HepG2 (cell line): ENCODE data around the gene CLBA1. TPM values are rescaled to one million over a fixed set of nuclear protein-coding genes. Genes with fewer than 3 reads are reported as not detected.

Source experiments
- ATAC-seq: fragments of 200-7000 bp; cut with Tn5 transposase; 3 replicates; pipeline ENCODE4 v1.9.1; 2020; ENCODE audit warnings: mild to moderate bottlenecking, moderate library complexity
- BruUV-seq: library from RNA; stranded (reverse); fragments of 400-500 nt; replicated peaks from 2 replicates; lab custom pipeline; 2021; lab: Mats Ljungman, UMichigan
- CTCF ChIA-PET: fragments of 300-600 bp; formaldehyde crosslinking; extraction: SDS; loops from one replicate; lab custom pipeline; 2021; ENCODE audit warnings: low total read pairs, inconsistent platforms, low intra/inter-chr PET ratio; lab: Yijun Ruan, JAX
- POLR2A ChIA-PET: fragments of 350-600 bp; sonication (Branson Sonifier 250); formaldehyde crosslinking; loops from one replicate; lab custom pipeline; 2020; ENCODE audit warnings: antibody characterized with exemption, inconsistent platforms; lab: Yijun Ruan, JAX
- DNase-seq: peaks from one replicate; pipeline ENCODE4 v3.0.0-alpha.2; 2015; ENCODE audit warnings: low spot score
- FAIRE-seq: peaks from 3 replicates; lab custom pipeline; 2011; peaks lifted over from hg19 to GRCh38; lab: Jason Lieb, UNC
- H2AFZ ChIP-seq: one replicate; pipeline ENCODE4 v1.6.1; 2011; ENCODE audit warnings: low read length, inconsistent platforms
- H3K27ac ChIP-seq: fragments of 300-600 bp; 3 replicates; pipeline ENCODE4 v1.8.0; 2011; ENCODE audit warnings: mixed run types, mild to moderate bottlenecking, mixed read lengths, low read length, inconsistent platforms; ENCODE audit not compliant: insufficient read depth; ENCODE audit errors: extremely low read length
- H3K27me3 ChIP-seq, 2 experiments: fragments of 200-600 bp in 1 of 2; 2 replicates in 1 of 2; 3 replicates in 1 of 2; pipeline versions ENCODE4 v1.6.0 to v1.8.0; 2011; ENCODE audit warnings: low read length in 2 of 2, mild to moderate bottlenecking in 2 of 2, moderate library complexity in 2 of 2, inconsistent platforms in 1 of 2; ENCODE audit not compliant: insufficient read depth in 2 of 2, control insufficient read depth in 1 of 2
- H3K36me3 ChIP-seq, 2 experiments: fragments of 200-600 bp in 1 of 2; replicated peaks in 1 of 2; 2 replicates in 1 of 2; 3 replicates in 1 of 2; pipeline versions ENCODE4 v1.5.1 to v1.8.0; 2011; ENCODE audit warnings: low read length in 2 of 2, inconsistent platforms in 1 of 2; ENCODE audit not compliant: insufficient read depth in 2 of 2, control insufficient read depth in 1 of 2
- H3K4me1 ChIP-seq: 2 replicates; pipeline ENCODE4 v1.5.1; 2012; ENCODE audit warnings: low read length, inconsistent platforms; ENCODE audit not compliant: insufficient read depth
- H3K4me2 ChIP-seq: 2 replicates; pipeline ENCODE4 v1.6.0; 2011; ENCODE audit warnings: low read depth, low read length, inconsistent platforms
- H3K4me3 ChIP-seq, 3 experiments: fragments of 200-600 bp in 1 of 3; sonication (generic), shearing (Covaris generic) in 1 of 3; replicated peaks in 1 of 3; 2 replicates each; pipeline ENCODE4 v1.5.1; 2011 to 2016; ENCODE audit warnings: low read length in 3 of 3, inconsistent platforms in 2 of 3, low read depth in 2 of 3, mild to moderate bottlenecking in 2 of 3, control low read depth in 1 of 3, mixed read lengths in 1 of 3; ENCODE audit not compliant: insufficient read depth in 1 of 3
- H3K79me2 ChIP-seq: one replicate; pipeline ENCODE4 v1.6.1; 2011; ENCODE audit warnings: low read length, inconsistent platforms; ENCODE audit not compliant: insufficient read depth
- H3K9ac ChIP-seq: 2 replicates; pipeline ENCODE4 v1.6.0; 2011; ENCODE audit warnings: mild to moderate bottlenecking, low read depth, low read length, inconsistent platforms; ENCODE audit not compliant: insufficient read depth
- H3K9me3 ChIP-seq: 2 replicates; pipeline ENCODE4 v1.5.1; 2012; ENCODE audit warnings: mild to moderate bottlenecking, low read length
- H4K20me1 ChIP-seq: 2 replicates; pipeline ENCODE4 v1.6.0; 2011; ENCODE audit warnings: inconsistent platforms, mild to moderate bottlenecking, low read length, moderate library complexity; ENCODE audit not compliant: insufficient read depth
- ARNT ChIP-seq: fragments of 450-650 bp; IDR thresholded peaks from 2 replicates; pipeline ENCODE4 v1.6.1; 2017
- CBX2 ChIP-seq, 2 experiments: fragments of 200-600 bp in 1 of 2; sonication (generic); formaldehyde crosslinking in 1 of 2; IDR thresholded peaks; 2 replicates each; pipeline versions ENCODE4 v1.7.0 to v1.8.1; 2018 to 2022; ENCODE audit warnings: low read depth in 2 of 2, low read length in 1 of 2, mild to moderate bottlenecking in 1 of 2, missing genetic modification reagents in 1 of 2
- IKZF4 ChIP-seq: sonication (generic); formaldehyde crosslinking; IDR thresholded peaks from 2 replicates; pipeline ENCODE4 v1.5.1; 2020; ENCODE audit warnings: borderline replicate concordance, mild to moderate bottlenecking, low read depth, missing genetic modification reagents; ENCODE audit errors: not compliant biosample characterization
- PPARG ChIP-seq: conservative IDR thresholded peaks from 2 replicates; pipeline ENCODE4 v1.6.1; 2016; ENCODE audit warnings: missing biosample characterization, missing genetic modification reagents
- REL ChIP-seq: sonication (generic); formaldehyde crosslinking; conservative IDR thresholded peaks from 2 replicates; pipeline ENCODE4 v1.8.0; 2022; ENCODE audit warnings: mild to moderate bottlenecking, missing genetic modification reagents, moderate library complexity
- SMAD9 ChIP-seq: sonication (generic); formaldehyde crosslinking; IDR thresholded peaks from 2 replicates; pipeline ENCODE4 v1.5.1; 2020; ENCODE audit warnings: mild to moderate bottlenecking, missing genetic modification reagents
- ZNF124 ChIP-seq: sonication (generic); formaldehyde crosslinking; IDR thresholded peaks from 2 replicates; pipeline ENCODE4 v1.4.0; 2020; ENCODE audit warnings: missing genetic modification reagents
- ZNF777 ChIP-seq: sonication (generic); formaldehyde crosslinking; IDR thresholded peaks from 2 replicates; pipeline ENCODE4 v1.4.0; 2020; ENCODE audit warnings: missing genetic modification reagents
- ZZZ3 ChIP-seq: sonication (generic); formaldehyde crosslinking; IDR thresholded peaks from 2 replicates; pipeline ENCODE4 v1.4.0; 2020; ENCODE audit warnings: missing genetic modification reagents, mild to moderate bottlenecking, borderline replicate concordance
- WGBS: methylation state at CpG from one replicate; pipeline ENCODE4 v1.1.6; 2017; ENCODE audit warnings: low lambda C conversion rate; 5-methylcytosine and 5-hydroxymethylcytosine counted together
- in situ Hi-C: cut with HindIII; loops from 2 replicates; pipeline ENCODE4 v1.10.0; 2017; ENCODE audit warnings: low pct_unique_long_range_greater_than_20kb; ENCODE audit not compliant: extremely low pct_ligation_motif_present
- intact Hi-C: fragments of 100-400 bp; cut with micrococcal nuclease; formaldehyde crosslinking; loops from one replicate; pipeline ENCODE4 v1.10.0; 2022; ENCODE audit not compliant: unreplicated experiment
- polyA plus RNA-seq, 8 experiments: library from polyadenylated mRNA; depleted of rRNA in 3 of 8; stranded (reverse) in 7 of 8; unstranded in 1 of 8; fragments of >200 nt; fragmentation: Illumina TruSeq in 4 of 8; extraction: Trizol in 4 of 8; gene quantifications; 2 replicates each; pipeline versions ENCODE4 v1.2.1 to v1.2.3, GENCODE V29; 2011 to 2016; ENCODE audit warnings: low read depth in 4 of 8, missing spikeins in 1 of 8, mixed read lengths in 1 of 8; ENCODE audit not compliant: insufficient read depth in 1 of 8
- total RNA-seq, 5 experiments: library from RNA; depleted of rRNA; stranded (reverse); fragments of >200 nt; fragmentation: Illumina TruSeq; extraction: Trizol; gene quantifications; 2 replicates each; pipeline ENCODE4 v1.2.3, GENCODE V29; 2016; ENCODE audit warnings: low read depth in 1 of 5
- TF ChIP-seq, protein P1 (sequence below): sonication (generic); formaldehyde crosslinking; IDR thresholded peaks from 2 replicates; pipeline ENCODE4 v1.5.0; 2020; ENCODE audit warnings: missing genetic modification reagents
- TF ChIP-seq, protein P2 (sequence below): sonication (generic); formaldehyde crosslinking; IDR thresholded peaks from 2 replicates; pipeline ENCODE4 v1.8.1; 2023; ENCODE audit warnings: mild to moderate bottlenecking, missing genetic modification reagents
- TF ChIP-seq, protein P3 (sequence below): sonication (generic); formaldehyde crosslinking; conservative IDR thresholded peaks from 2 replicates; pipeline ENCODE4 v1.4.0; 2020; ENCODE audit warnings: missing genetic modification reagents

Gene CLBA1
- total and polyA plus RNA-seq, 2 of the 13 experiments (the other 11 are each of a cell fraction or from before 2014, with no cell fraction given) = 1.2 to 1.4 TPM

DNA sequence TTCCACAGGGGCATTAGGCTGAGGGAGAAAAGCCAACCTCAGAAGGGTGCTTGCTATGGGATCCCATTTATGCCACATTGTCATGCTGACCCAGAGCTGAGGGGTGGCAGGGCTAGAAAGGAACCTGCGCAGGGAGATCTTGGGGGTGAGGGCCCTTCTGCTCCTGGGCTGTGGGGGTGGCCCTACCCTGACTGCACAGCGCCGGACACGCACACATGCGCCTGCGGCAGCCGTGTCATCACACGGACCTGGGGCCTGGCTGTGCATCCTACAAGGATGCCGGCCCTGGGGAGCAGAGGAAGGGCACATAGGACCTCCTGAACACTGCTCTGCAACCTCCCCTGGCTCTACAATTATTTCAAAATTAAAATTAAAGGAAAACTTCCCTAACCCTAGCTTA is 28.4 kb downstream of the CLBA1 start (continued):
- TF ChIP-seq, protein P1, sequence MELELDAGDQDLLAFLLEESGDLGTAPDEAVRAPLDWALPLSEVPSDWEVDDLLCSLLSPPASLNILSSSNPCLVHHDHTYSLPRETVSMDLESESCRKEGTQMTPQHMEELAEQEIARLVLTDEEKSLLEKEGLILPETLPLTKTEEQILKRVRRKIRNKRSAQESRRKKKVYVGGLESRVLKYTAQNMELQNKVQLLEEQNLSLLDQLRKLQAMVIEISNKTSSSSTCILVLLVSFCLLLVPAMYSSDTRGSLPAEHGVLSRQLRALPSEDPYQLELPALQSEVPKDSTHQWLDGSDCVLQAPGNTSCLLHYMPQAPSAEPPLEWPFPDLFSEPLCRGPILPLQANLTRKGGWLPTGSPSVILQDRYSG = no peak

DNA sequence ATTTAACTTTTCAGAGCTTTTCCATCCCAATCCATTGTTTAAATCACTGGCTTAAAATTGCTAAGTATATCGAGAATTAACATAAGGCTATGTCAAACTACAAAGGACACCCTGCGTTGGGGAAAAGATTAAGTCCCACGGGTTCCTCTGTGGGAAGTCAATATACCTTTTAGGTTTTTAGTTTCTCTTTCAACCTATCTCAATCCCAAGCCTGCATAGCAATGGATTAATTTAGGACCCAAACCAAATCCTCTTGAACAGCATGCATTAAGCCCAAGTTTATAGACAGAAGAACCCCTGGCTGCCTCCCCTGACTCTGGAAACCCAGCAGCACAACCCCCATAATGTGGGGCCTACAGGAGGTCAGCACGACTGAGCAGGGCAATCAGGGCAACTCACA is 29.0 kb downstream of the CLBA1 start:
- H4K20me1 ChIP-seq = peaks cover 35% of the 10 kb centered on the region
- H3K27ac ChIP-seq = no peak overlapping the region
- BruUV-seq = no TSS peak
- 82% methylated on average over 4 of the region's 4 CpGs for WGBS
- no peak overlapping the region for H2AFZ ChIP-seq
- peaks cover 81% of the 10 kb centered on the region for H3K79me2 ChIP-seq
- ChIA-PET POLR2A (no interaction called here), CTCF (no interaction called here)
- H3K4me2 ChIP-seq = no peak overlapping the region
- FAIRE-seq (no peak), DNase-seq (no peak), ATAC-seq (no peak)
- H3K9ac ChIP-seq = no peak overlapping the region
- intact Hi-C loops (no loop called here), in situ Hi-C loops (no loop called here)
- TF ChIP-seq ARNT (no peak), PPARG (CRISPR knock-in tag) (no peak), ZZZ3 (CRISPR knock-in tag) (no peak), CBX2 (IDR thresholded peaks at IDR 0.05; ENCODE audit: low read depth, low read length) (no peak), CBX2 (CRISPR knock-in tag; IDR thresholded peaks at IDR 0.05; ENCODE audit: low read depth) (no peak), ZNF124 (CRISPR knock-in tag) (no peak), SMAD9 (CRISPR knock-in tag) (no peak), ZNF777 (no peak), IKZF4 (CRISPR knock-in tag) (no peak), REL (CRISPR knock-in tag) (no peak)
- TF ChIP-seq, protein P2, sequence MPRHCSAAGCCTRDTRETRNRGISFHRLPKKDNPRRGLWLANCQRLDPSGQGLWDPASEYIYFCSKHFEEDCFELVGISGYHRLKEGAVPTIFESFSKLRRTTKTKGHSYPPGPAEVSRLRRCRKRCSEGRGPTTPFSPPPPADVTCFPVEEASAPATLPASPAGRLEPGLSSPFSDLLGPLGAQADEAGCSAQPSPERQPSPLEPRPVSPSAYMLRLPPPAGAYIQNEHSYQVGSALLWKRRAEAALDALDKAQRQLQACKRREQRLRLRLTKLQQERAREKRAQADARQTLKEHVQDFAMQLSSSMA (CRISPR knock-in tag) = no peak
- TF ChIP-seq, protein P3, sequence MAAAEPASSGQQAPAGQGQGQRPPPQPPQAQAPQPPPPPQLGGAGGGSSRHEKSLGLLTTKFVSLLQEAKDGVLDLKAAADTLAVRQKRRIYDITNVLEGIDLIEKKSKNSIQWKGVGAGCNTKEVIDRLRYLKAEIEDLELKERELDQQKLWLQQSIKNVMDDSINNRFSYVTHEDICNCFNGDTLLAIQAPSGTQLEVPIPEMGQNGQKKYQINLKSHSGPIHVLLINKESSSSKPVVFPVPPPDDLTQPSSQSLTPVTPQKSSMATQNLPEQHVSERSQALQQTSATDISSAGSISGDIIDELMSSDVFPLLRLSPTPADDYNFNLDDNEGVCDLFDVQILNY (CRISPR knock-in tag) = no peak
- no peaks in the 10 kb centered on the region for H3K27me3 ChIP-seq
- H3K4me3 ChIP-seq = no peak overlapping the region
- peaks cover 16 to 27% of the 10 kb centered on the region in 2 experiments; a peak in 4 of 5 replicates for H3K36me3 ChIP-seq
- no peaks in the 10 kb centered on the region for H3K9me3 ChIP-seq
- H3K4me1 ChIP-seq = peaks cover 59% of the 10 kb centered on the region
